Ishikawa (cell line): ENCODE measurements around the gene PACSIN1.

Source experiments
- CEBPB ChIP-seq: IDR thresholded peaks from 2 replicates; pipeline ENCODE4 v1.6.1; 2012
- CREB1 ChIP-seq: IDR thresholded peaks from 2 replicates; pipeline ENCODE4 v1.6.1; 2012; ENCODE audit warnings: low read depth
- EGR1 ChIP-seq: IDR thresholded peaks from 2 replicates; pipeline ENCODE4 v1.6.1; 2012
- EP300 ChIP-seq: IDR thresholded peaks from 2 replicates; pipeline ENCODE4 v1.6.1; 2012; ENCODE audit warnings: borderline replicate concordance
- FOXM1 ChIP-seq: IDR thresholded peaks from 2 replicates; pipeline ENCODE4 v1.6.1; 2012; ENCODE audit warnings: low read depth, borderline replicate concordance
- MAX ChIP-seq: IDR thresholded peaks from 2 replicates; pipeline ENCODE4 v1.6.1; 2012
- NFIC ChIP-seq: IDR thresholded peaks from 2 replicates; pipeline ENCODE4 v1.6.1; 2012
- RAD21 ChIP-seq: IDR thresholded peaks from 2 replicates; pipeline ENCODE4 v1.6.1; 2012; ENCODE audit warnings: low read depth
- REST ChIP-seq: IDR thresholded peaks from 2 replicates; pipeline ENCODE4 v1.6.1; 2012; ENCODE audit warnings: low read depth, mild to moderate bottlenecking
- TAF1 ChIP-seq: IDR thresholded peaks from 2 replicates; pipeline ENCODE4 v1.6.1; 2012; ENCODE audit warnings: low read depth, mild to moderate bottlenecking
- TCF12 ChIP-seq: IDR thresholded peaks from 2 replicates; pipeline ENCODE4 v1.6.1; 2012; ENCODE audit warnings: low read depth
- TEAD4 ChIP-seq: IDR thresholded peaks from 2 replicates; pipeline ENCODE4 v1.6.1; 2012
- USF1 ChIP-seq: IDR thresholded peaks from 2 replicates; pipeline ENCODE4 v1.6.1; 2012
- YY1 ChIP-seq: IDR thresholded peaks from 2 replicates; pipeline ENCODE4 v1.6.1; 2012; ENCODE audit warnings: low read depth

- TF ChIP-seq TEAD4 (no peak), EP300 (no peak), CREB1 (no peak), TAF1 (no peak), YY1 (no peak), NFIC (no peak), RAD21 (no peak), USF1 (no peak), MAX (no peak), TCF12 (no peak), EGR1 (no peak), REST (no peak), CEBPB (no peak), FOXM1 (no peak)
These were observed 10.6 kb downstream of the PACSIN1 start for GRCh38 chr6:34476447-34476846.
